ENCODE data around the gene GALR2. TPM values are rescaled to one million over a fixed set of nuclear protein-coding genes. Genes with fewer than 3 reads are reported as not detected.
A peak's percentile ranks its signal among the peaks of the same experiment; 100 is the strongest.

The GALR2 gene
- total and polyA plus RNA-seq, 9 of the 15 experiments (the other 6 are each of a cell fraction or from before 2014, with no cell fraction given) = 0.34 TPM; not detected in 8

- TF ChIP-seq CBX1 (IDR thresholded peaks at IDR 0.05; ENCODE audit: low read depth) (peak; percentile 75; the same call in 1 of the 2 replicates), POLR2B (IDR thresholded peaks at IDR 0.05; ENCODE audit: low read depth, partially characterized antibody) (peak; percentile 82), LEF1 (IDR thresholded peaks at IDR 0.05) (no peak), TCF7 (IDR thresholded peaks at IDR 0.05; ENCODE audit: borderline replicate concordance) (no peak), CREB1 (IDR thresholded peaks at IDR 0.05) (no peak), CREB1 (CRISPR knock-in tag; IDR thresholded peaks at IDR 0.05) (peak; percentile 43; the same call in 1 of the 2 replicates), TAF7 (tag; IDR thresholded peaks at IDR 0.05) (peak; percentile 68), ATF7 (IDR thresholded peaks at IDR 0.05) (peak; percentile 66; the same call in 1 of the 2 replicates), SMARCB1 (IDR thresholded peaks at IDR 0.05; ENCODE audit: insufficient read length, low read depth) (no peak), EGR1 (conservative IDR thresholded peaks at IDR 0.05) (no peak), ZNF224 (CRISPR knock-in tag; IDR thresholded peaks at IDR 0.05) (peak; percentile 21; the same call in 1 of the 2 replicates), PHF8 (IDR thresholded peaks at IDR 0.05; ENCODE audit: borderline replicate concordance, low read length) (peak; percentile 96; the same call in 1 of the 2 replicates), RNF2 (IDR thresholded peaks at IDR 0.05) (no peak; the same call in 1 of the 2 replicates), ZKSCAN1 (IDR thresholded peaks at IDR 0.05; ENCODE audit: low read depth, low read length) (no peak; the same call in 1 of the 2 replicates), RBFOX2 (IDR thresholded peaks at IDR 0.05; ENCODE audit: low read depth, low read length) (peak; percentile 99), BRF1 (IDR thresholded peaks at IDR 0.05; ENCODE audit: borderline replicate concordance, extremely low read depth, insufficient read length) (no peak), SOX6 (IDR thresholded peaks at IDR 0.05) (peak; percentile 22; the same call in 1 of the 2 replicates), ZNF324 (CRISPR knock-in tag; IDR thresholded peaks at IDR 0.05) (no peak), E2F4 (CRISPR knock-in tag; IDR thresholded peaks at IDR 0.05; ENCODE audit: low read depth) (no peak), NEUROD1 (IDR thresholded peaks at IDR 0.05; ENCODE audit: borderline replicate concordance, low read depth, low read length, partially characterized antibody) (no peak), E2F3 (CRISPR knock-in tag; IDR thresholded peaks at IDR 0.05) (peak; percentile 23; the same call in 1 of the 2 replicates), CBX2 (IDR thresholded peaks at IDR 0.05; ENCODE audit: insufficient read depth, low read length, poor library complexity, severe bottlenecking) (no peak), ARHGAP35 (IDR thresholded peaks at IDR 0.05; ENCODE audit: partially characterized antibody) (no peak), TBL1XR1 (IDR thresholded peaks at IDR 0.05; ENCODE audit: low read length in 2 of 2) (no peak)
Observed at GRCh38 chr17:76072148-76072858, 2.3 kb upstream of the GALR2 start, which contains the start of gene SRP68 (continued).

All from K562 (cell line).